Measurements from ENCODE around the gene AHRR. TPM values are rescaled to one million over a fixed set of nuclear protein-coding genes. Genes with fewer than 3 reads are reported as not detected.
"Not testable (repeated sequence)": the region's sequence is repeated elsewhere in the genome, so short reads cannot be mapped to it uniquely, and the experiment has no call there.

Gene AHRR
- 7.4 TPM for total RNA-seq

- DNase-seq (ENCODE audit: low spot score) = no peak
Observed at GRCh38 chr5:321230-321725, at the start of gene AHRR. Gene AHRR (plus strand): TSS chr5:321714. CDS start chr5:343903, 22,189 bp downstream.

DNA sequence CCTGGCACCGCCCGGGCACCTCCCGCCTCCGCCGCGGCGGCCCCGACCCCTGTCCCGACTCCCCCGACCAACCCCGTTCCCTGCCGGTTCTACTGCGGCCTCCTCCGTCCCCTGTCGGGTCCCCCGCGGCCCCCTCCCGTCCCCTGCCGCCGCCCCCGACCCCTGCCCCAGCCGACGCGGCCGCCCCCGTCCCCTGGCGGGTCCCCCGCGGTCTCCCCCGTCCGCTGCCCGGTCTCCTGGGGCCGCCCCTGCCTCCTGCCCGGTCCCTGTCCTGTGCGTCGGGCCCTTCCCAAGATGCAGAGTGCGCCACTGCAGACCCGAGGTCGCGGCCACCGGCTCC lies 49.7 kb upstream of the AHRR start:
- DNase-seq (ENCODE audit: low spot score) = not testable (repeated sequence)

- DNase-seq (ENCODE audit: low spot score) = not testable (repeated sequence)
Observed at GRCh38 chr5:273091-273490, 48.4 kb upstream of the AHRR start.

DNA sequence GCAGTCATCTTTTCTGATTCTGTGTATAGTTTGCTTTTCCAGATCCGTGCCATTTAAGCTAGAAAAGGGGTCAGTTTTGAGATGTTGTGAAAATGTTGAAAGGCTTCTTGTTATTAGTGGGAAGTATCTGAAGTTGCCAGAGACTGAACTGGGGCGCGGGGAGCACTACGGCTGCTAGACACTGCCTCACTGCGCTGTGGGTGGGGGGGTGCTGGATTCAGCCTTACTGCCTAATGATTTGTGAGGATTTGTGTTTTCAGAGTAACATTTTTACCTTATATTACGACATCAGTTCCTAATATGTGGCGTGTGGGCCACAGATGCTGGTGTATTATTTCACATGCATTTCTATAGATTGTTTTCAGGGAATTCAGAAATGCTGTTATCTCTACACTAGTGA lies 48.0 kb upstream of the AHRR start:
- not testable (repeated sequence) for DNase-seq (ENCODE audit: low spot score)

DNA sequence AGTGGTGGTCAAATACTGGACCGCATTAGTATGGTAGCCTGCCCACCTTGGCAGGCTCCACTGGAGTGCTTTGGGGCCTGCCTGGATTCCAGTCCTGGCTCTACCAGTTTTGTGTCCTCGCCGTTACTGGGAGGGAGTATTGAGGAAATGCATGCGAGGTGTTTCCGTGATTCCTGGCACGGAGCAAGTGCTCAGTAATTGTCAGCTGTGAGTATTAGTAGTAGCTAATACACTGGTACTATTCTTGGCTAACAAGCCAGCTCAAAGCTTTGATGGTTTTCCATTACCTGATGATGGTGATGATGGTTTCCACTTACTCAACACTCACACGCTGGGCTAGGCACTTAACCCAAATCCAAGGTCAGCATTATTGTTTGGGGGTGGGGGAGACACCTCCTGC lies 47.2 kb upstream of the AHRR start:
- DNase-seq (ENCODE audit: low spot score) = not testable (repeated sequence)

DNA sequence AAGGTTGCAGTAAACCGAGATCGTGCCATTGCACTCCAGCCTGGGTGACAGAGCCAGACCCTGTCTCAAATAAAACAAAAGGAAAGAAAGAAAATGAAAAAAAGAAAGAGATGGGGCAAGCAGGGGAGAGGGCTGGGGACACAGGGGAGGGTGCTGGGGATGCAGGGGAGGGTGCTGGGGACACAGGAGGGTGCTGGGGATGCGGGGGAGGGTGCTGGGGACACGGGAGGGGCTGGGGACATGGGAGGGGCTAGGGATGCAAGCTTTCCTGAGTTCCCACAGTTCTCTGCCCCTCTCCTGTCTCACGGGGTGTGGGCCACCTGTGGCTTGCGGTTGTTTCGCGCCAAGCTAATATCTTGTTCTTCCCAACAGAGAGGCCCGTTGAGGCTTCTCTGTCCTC lies 42.9 kb upstream of the AHRR start:
- no peak for DNase-seq (ENCODE audit: low spot score)

DNA sequence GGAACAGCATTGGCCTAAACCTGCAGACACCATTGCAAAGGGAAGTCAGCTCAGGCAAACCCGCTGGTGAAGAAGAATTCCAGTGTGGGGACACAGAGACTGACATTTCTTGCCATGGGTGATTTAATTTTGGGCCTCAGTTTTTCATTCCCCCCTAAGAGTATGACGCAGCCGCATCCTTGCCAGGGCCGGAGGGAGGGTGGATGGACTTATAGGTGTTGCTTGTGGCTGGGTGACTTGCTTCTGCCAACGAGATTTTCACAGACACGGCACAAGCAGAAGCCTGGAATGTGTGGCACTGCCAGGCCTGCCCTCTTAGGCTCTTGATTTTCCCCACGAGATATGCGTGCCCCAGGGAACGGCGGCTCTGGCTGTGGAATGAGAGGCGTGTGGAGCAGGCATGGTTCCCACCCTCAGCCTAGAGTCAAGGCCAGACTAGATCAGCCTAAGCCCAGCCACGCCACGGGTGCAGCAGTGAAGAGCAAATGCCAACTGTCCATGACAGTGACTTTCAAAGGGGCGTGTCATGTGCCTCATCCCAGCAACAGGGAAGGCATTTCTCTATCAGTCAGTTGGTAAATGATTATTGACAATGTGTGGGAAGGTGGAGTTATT lies 42.4 kb upstream of the AHRR start:
- DNase-seq (ENCODE audit: low spot score) = not testable (repeated sequence)

DNA sequence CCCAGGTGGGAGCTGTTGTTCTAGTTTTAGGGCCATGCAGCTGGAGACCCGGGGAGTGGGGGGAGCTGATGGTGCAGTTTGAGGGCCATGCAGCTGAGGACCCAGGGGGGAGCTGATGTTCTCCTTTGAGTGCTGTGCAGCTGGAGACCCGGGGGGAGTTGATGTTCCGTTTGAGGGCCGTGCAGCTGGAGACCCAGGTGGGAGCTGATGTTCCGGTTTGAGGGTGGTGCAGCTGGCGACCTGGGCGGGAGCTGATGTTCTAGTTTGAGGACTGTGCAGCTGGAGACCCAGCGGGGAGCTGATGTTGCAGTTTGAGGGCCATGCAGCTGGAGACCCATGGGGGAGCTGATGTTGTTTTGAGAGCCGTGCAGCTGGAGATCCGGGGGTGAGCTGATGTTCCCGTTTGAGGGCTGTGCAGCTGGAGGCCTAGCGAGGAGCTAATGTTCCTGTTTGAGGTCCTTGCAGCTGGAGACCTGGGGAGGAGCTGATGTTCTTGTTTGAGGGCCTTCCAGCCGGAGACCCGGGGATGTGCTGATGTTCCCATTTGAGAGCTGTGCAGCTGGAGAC lies 35.4 kb upstream of the AHRR start:
- no peak for DNase-seq (ENCODE audit: low spot score)

DNA sequence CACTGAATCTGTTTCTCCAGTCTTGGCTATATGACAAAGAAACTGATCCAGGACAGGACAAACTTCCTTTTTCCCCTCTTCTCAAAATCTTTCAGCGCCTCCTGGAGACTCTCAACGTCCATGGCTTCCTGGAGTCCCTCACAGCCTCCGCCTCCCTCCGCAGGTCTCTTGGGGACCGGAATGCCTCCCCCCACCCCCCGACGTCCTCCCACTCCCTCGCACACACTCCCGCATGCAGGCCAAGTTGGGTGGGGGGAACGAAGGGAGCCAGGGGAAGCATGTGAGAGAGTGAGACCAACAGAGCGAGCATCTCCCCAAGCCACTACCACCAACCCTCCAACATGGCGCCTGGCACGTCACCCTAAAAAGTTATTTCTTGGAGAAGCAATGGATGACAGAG lies 31.3 kb upstream of the AHRR start:
- not testable (repeated sequence) for DNase-seq (ENCODE audit: low spot score)

- DNase-seq (ENCODE audit: low spot score) = not testable (repeated sequence)
Observed at GRCh38 chr5:291345-291744, 30.2 kb upstream of the AHRR start.

- not testable (repeated sequence) for DNase-seq (ENCODE audit: low spot score)
Observed at GRCh38 chr5:294788-295187, 26.7 kb upstream of the AHRR start.

DNA sequence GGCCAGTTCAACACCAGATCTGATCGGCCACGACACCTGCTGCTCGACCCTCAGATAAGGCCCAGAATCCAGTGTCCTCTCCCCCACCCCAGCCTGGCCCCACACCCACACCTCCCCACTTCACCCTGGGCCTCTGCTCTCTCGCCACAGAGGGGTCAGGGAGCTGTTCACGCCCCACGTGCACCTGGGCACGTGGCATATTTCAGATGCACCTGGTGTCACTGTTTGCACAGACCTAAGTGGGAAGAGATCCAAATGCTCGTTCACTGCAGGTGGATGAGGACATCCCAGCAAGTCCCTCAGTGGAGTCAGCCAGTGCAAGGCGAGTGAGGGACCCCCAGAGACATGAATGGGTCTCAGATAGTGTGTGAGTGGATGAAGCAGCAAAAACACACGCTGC lies 25.3 kb upstream of the AHRR start:
- not testable (repeated sequence) for DNase-seq (ENCODE audit: low spot score)

DNA sequence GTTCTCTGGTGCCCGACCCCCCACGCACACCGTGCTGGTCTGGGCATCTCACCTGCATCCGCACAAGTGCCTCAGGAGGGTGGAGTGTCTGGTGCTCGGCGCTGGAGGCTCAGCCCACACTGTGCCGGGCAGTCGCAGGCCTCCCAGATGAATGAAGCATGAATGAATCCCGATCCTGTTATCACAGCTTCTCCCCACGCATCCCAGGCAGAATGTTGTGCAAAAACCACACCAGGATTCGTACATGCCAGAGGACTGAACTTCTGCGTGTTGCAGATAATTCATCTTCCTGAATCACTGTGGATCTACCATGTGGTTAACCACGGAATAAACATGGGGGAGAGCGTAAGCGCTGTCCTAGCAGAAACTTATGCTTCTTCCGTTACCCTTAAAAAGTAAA lies 24.6 kb upstream of the AHRR start:
- not testable (repeated sequence) for DNase-seq (ENCODE audit: low spot score)

DNA sequence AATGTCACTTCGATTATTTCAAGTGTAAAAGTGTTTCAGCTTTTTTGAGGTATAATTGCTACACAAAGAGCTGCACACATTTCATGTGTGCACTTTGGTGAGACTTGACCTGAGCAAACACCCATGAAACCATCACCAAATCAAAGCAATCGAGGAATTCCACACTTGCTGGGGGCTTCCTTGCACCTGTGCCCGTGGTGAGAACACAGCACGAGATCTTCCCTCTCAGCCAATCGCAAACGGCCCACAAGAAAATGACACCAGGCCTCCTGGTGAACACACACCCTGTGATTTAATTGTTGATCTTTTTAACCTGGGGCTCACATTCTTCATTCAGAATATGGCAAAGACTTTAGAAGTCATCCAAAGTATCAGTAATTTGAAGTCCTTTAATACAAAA lies 24.1 kb upstream of the AHRR start:
- DNase-seq (ENCODE audit: low spot score) = not testable (repeated sequence)

DNA sequence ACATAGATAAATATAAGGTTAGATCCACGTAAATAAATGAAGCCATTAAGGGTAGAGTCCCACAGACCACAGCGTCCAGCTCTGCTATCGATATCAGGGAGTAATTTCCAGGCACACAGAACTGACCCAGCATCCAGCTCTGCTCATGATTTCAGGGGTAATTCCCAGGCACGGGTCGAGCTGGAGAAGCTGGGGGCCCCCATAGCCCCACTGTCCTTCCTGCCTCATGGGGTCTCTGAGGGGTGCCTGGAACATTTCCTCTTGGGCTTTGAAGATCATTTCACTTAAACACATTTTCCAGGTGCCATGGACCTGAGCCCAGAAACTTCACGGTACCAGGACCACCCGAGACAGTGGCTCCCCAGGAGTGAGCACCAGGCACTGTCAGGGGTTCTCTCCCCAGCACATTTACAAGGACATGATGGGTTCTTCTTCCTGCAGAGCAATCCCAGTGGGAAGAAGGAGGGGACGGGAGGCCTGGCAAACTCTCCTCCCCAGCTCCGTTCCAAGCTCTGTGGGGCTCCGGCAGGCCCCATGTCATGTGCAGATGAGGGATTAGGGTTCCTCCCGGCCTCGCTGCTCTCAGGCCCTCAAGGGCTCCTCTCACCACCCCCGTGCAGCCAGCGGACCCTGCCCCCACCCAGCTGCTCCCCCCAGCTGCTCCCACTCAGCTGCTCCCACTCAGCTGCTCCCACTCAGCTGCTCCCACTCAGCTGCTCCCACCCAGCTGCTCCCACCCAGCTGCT lies 23.4 kb upstream of the AHRR start:
- not testable (repeated sequence) for DNase-seq (ENCODE audit: low spot score)

DNA sequence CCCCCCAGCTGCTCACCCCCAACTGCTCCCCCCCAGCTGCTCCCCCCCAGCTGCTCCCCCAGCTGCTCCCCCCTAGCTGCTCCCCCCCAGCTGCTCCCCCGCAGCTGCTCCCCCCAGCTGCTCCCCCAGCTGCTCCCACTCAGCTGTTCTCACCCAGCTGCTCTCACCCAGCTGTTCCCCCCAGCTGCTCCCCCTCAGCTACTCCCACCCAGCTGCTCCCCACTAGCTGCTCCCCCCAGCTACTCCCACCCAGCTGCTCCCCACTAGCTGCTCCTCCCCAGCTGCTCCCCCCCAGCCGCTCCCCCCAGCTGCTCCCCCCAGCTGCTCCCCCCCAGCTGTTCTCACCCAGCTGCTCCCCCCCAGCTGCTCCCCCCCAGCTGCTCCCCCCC lies 22.8 kb upstream of the AHRR start:
- DNase-seq (ENCODE audit: low spot score) = no peak

GRCh38 chr5:299921-300320 lies 21.6 kb upstream of the AHRR start:
- not testable (repeated sequence) for DNase-seq (ENCODE audit: low spot score)

- DNase-seq (ENCODE audit: low spot score) = not testable (repeated sequence)
Observed at GRCh38 chr5:300691-301435, 20.7 kb upstream of the AHRR start.

GRCh38 chr5:302416-302815 lies 19.1 kb upstream of the AHRR start:
- not testable (repeated sequence) for DNase-seq (ENCODE audit: low spot score)

GRCh38 chr5:302966-303365 lies 18.5 kb upstream of the AHRR start:
- no peak for DNase-seq (ENCODE audit: low spot score)

DNA sequence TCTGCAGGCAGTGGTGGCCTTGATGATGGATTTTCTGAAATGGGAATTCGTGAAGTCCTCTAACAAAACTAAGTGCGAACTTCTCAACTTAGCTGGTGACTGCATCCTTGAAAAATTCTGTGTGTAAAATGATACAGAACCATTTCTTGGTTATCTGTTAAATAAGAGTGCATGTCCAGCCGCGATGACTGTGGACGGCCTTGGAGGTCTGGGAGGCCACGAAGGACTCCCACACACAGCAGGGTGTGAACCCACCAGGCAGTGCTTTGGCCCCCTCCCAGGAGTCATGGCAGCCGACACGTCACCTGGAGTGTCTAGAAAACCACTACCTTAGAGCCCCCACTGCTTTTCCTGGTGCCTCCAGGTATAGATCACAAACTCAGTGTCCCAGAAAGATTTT lies 17.8 kb upstream of the AHRR start:
- not testable (repeated sequence) for DNase-seq (ENCODE audit: low spot score)

DNA sequence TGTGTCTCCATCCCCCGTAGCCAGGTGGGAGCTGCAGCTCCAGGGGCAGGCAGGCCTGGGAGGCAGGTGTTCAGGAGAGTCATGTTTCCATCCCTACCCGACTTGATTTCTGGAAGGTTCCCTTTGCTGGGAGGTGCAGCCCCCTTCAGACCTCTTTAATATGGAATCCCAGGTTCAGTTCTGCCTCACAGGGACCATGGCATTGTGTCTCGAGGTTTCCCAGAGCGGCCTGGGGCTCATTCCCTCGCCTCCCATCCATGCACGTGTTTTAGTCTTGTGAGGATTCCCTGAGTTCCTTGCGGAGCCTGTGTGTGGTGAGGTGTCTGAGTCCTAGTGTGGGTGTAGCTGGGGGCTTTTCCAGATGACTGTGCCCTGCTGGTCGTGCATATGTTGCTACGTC lies 16.5 kb upstream of the AHRR start:
- DNase-seq (ENCODE audit: low spot score) = no peak

Measured in ureter (tissue), 1 donor.